H1 (cell line): Measurements from ENCODE around the gene ZNF683.
A peak's percentile ranks its signal among the peaks of the same experiment; 100 is the strongest.

Source experiments
- BRCA1 ChIP-seq: IDR thresholded peaks from 2 replicates; pipeline ENCODE4 v1.6.1; 2012; ENCODE audit warnings: low read depth, low read length, improper control_type of control experiment
- CEBPB ChIP-seq: IDR thresholded peaks from 2 replicates; pipeline ENCODE4 v1.6.1; 2012; ENCODE audit warnings: low read depth, low read length
- CREB1 ChIP-seq: IDR thresholded peaks from 2 replicates; pipeline ENCODE4 v1.6.1; 2012; ENCODE audit warnings: inconsistent platforms
- EZH2 ChIP-seq: fragments of 200-600 bp; sonication (generic); IDR thresholded peaks from 2 replicates; pipeline ENCODE4 v1.7.1; 2012; ENCODE audit warnings: low read depth, mild to moderate bottlenecking, moderate library complexity, low read length, inconsistent platforms; ENCODE audit not compliant: severe bottlenecking
- FOSL1 ChIP-seq: IDR thresholded peaks from 2 replicates; pipeline ENCODE4 v1.6.1; 2011; ENCODE audit warnings: mild to moderate bottlenecking, low read depth, low read length, moderate library complexity; ENCODE audit not compliant: insufficient read depth
- GABPA ChIP-seq: IDR thresholded peaks from 2 replicates; pipeline ENCODE4 v1.6.1; 2011; ENCODE audit warnings: mild to moderate bottlenecking, low read length, moderate library complexity, borderline replicate concordance; ENCODE audit not compliant: insufficient read depth
- HDAC2 ChIP-seq, 2 experiments: fragments of 300-600 bp in 1 of 2; sonication (generic) in 1 of 2; IDR thresholded peaks; 2 replicates each; pipeline ENCODE4 v1.6.1; 2011 to 2012; ENCODE audit warnings: low read depth in 2 of 2, low read length in 2 of 2, mild to moderate bottlenecking in 2 of 2, moderate library complexity in 2 of 2, borderline replicate concordance in 1 of 2, inconsistent platforms in 1 of 2
- POLR2A ChIP-seq, 2 experiments: IDR thresholded peaks; 1 replicate in 1 of 2; 2 replicates in 1 of 2; pipeline ENCODE4 v1.6.1; 2011; ENCODE audit warnings: low read depth in 2 of 2, low read length in 2 of 2, mild to moderate bottlenecking in 2 of 2; ENCODE audit errors: control extremely low read depth in 1 of 2
- TF ChIP-seq, protein P1 (sequence below): IDR thresholded peaks from 2 replicates; pipeline ENCODE4 v1.6.1; 2011; ENCODE audit warnings: low read length, improper control_type of control experiment
- TF ChIP-seq, protein P2 (sequence below), 3 experiments: IDR thresholded peaks; 1 replicate in 2 of 3; 2 replicates in 1 of 3; pipeline versions ENCODE4 v1.5.1 to v1.6.1; 2011; ENCODE audit warnings: low read length in 3 of 3, mild to moderate bottlenecking in 3 of 3, inconsistent platforms in 2 of 3, low read depth in 1 of 3, moderate library complexity in 1 of 3; ENCODE audit not compliant: insufficient read depth in 1 of 3; ENCODE audit errors: control extremely low read depth in 1 of 3

DNA sequence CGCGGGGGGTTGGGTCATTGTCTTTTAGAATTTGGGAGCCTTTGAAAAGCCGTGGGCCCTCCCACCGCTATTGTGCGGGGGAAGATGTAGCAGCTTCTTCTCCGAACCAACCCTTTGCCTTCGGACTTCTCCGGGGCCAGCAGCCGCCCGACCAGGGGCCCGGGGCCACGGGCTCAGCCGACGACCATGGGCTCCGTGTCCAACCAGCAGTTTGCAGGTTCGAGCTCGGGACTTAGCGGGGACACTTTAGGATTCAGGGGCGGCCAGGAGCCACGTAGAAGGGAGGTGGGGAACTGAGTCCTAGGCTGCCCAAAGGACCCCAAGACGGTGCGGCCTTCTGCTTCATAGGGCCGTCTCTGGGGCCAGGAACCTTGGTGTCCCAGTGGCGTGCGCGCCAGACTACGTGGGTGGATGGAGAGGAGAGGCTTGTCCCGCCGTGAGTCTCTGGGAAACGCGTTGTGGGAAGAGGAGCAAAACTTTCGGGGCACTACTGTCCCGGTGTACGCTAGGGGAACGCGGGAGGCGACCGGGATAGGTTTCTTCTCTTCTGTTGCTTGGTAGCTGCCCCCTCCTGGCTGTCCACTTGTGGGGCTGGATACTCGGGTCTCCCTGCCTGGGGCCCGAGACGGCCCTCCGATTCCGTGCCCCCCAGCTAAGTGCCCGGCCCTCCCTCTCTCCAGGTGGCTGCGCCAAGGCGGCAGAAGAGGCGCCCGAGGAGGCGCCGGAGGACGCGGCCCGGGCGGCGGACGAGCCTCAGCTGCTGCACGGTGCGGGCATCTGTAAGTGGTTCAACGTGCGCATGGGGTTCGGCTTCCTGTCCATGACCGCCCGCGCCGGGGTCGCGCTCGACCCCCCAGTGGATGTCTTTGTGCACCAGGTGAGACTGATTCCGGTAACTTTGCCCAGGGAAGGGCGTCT lies 38.4 kb upstream of the ZNF683 start, which contains the start of gene LIN28A:
- TF ChIP-seq EZH2: no peak
- TF ChIP-seq BRCA1: no peak
- TF ChIP-seq, protein P1, sequence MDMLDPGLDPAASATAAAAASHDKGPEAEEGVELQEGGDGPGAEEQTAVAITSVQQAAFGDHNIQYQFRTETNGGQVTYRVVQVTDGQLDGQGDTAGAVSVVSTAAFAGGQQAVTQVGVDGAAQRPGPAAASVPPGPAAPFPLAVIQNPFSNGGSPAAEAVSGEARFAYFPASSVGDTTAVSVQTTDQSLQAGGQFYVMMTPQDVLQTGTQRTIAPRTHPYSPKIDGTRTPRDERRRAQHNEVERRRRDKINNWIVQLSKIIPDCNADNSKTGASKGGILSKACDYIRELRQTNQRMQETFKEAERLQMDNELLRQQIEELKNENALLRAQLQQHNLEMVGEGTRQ: no peak
- TF ChIP-seq FOSL1: no peak
- TF ChIP-seq, protein P2, sequence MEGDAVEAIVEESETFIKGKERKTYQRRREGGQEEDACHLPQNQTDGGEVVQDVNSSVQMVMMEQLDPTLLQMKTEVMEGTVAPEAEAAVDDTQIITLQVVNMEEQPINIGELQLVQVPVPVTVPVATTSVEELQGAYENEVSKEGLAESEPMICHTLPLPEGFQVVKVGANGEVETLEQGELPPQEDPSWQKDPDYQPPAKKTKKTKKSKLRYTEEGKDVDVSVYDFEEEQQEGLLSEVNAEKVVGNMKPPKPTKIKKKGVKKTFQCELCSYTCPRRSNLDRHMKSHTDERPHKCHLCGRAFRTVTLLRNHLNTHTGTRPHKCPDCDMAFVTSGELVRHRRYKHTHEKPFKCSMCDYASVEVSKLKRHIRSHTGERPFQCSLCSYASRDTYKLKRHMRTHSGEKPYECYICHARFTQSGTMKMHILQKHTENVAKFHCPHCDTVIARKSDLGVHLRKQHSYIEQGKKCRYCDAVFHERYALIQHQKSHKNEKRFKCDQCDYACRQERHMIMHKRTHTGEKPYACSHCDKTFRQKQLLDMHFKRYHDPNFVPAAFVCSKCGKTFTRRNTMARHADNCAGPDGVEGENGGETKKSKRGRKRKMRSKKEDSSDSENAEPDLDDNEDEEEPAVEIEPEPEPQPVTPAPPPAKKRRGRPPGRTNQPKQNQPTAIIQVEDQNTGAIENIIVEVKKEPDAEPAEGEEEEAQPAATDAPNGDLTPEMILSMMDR (IDR thresholded peaks at IDR 0.05; ENCODE audit: control extremely low read depth in 1 of 3, insufficient read depth in 1 of 3, low read depth in 1 of 3, low read length in 3 of 3): no peak
- no peak for TF ChIP-seq CREB1
- TF ChIP-seq HDAC2 (IDR thresholded peaks at IDR 0.05; ENCODE audit: borderline replicate concordance in 1 of 2, low read depth in 2 of 2, low read length in 2 of 2): no peak; a peak in 1 of 4 replicates
- no peak for TF ChIP-seq GABPA
- peak; percentile 76 to 83 for TF ChIP-seq POLR2A (IDR thresholded peaks at IDR 0.05; ENCODE audit: control extremely low read depth in 1 of 2, low read depth in 2 of 2, low read length in 2 of 2)
- no peak for TF ChIP-seq CEBPB
